ENCODE results near the gene MTMR1.

MTMR1 gene

DNA sequence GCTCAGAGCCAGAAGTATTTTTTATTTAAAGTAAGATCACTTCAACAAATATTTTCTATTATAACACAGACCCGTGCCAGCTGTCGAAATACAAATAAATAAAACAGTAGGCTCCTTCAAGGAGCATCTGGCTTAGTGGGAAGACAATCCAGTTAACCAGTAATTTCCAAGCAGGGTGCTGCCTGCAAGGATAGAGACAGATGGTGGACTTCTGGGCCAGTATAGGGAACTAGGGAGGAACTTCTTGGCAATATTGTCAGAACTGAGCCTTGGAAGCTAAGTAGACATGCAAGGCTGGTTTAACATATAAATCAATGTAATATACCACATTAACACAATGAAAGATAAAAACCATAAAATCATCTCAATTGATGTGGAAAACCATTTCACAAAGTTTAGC lies 17.0 kb upstream of the MTMR1 start:
- no peaks in the 10 kb centered on the region for H3K27me3 ChIP-seq (ENCODE audit: insufficient read depth, low read length, poor library complexity)
- no peaks in the 10 kb centered on the region for H4K20me1 ChIP-seq (ENCODE audit: insufficient read depth, low read length)
- ATAC-seq (ENCODE audit: insufficient read depth, low read depth) (no peak), DNase-seq (no peak)
- no peak overlapping the region for H3K4me3 ChIP-seq (ENCODE audit: low read depth in 1 of 2, low read length in 2 of 2)
- H3K4me1 ChIP-seq (ENCODE audit: insufficient read depth, low read length), result no peaks in the 10 kb centered on the region
- no peak overlapping the region for H3K4me2 ChIP-seq (ENCODE audit: insufficient read depth, low read length)
- H3K79me2 ChIP-seq (ENCODE audit: insufficient read depth, low read length), result no peaks in the 10 kb centered on the region
- TF ChIP-seq CTCF (IDR thresholded peaks at IDR 0.05; ENCODE audit: borderline replicate concordance, extremely low read depth, low read length, poor library complexity, severe bottlenecking), result no peak
- TF ChIP-seq EZH2 (IDR thresholded peaks at IDR 0.05; ENCODE audit: borderline replicate concordance, low read depth, low read length, severe bottlenecking), result no peak
- H3K27ac ChIP-seq (ENCODE audit: low read length), result no peak overlapping the region
- no peaks in the 10 kb centered on the region for H3K9me3 ChIP-seq (ENCODE audit: insufficient read depth, low read length, severe bottlenecking)
- no peaks in the 10 kb centered on the region; the same call in 1 of the 2 replicates for H3K36me3 ChIP-seq (ENCODE audit: insufficient read depth, low read length)
- no peak overlapping the region for H2AFZ ChIP-seq (ENCODE audit: low read depth, low read length)
- no peak overlapping the region for H3K9ac ChIP-seq (ENCODE audit: low read depth, low read length)

GRCh38 chrX:150680974-150681373 lies 12.2 kb upstream of the MTMR1 start:
- no peak overlapping the region for H3K4me3 ChIP-seq (ENCODE audit: low read depth in 1 of 2, low read length in 2 of 2)
- peaks cover 2% of the 10 kb centered on the region; the same call in 1 of the 2 replicates for H3K4me1 ChIP-seq (ENCODE audit: insufficient read depth, low read length)
- peak; percentile 71 for ATAC-seq (ENCODE audit: insufficient read depth, low read depth)
- H3K36me3 ChIP-seq (ENCODE audit: insufficient read depth, low read length), result no peaks in the 10 kb centered on the region
- no peaks in the 10 kb centered on the region for H4K20me1 ChIP-seq (ENCODE audit: insufficient read depth, low read length)
- H3K27me3 ChIP-seq (ENCODE audit: insufficient read depth, low read length, poor library complexity), result no peaks in the 10 kb centered on the region
- H3K27ac ChIP-seq (ENCODE audit: low read length), result no peak overlapping the region
- TF ChIP-seq CTCF (IDR thresholded peaks at IDR 0.05; ENCODE audit: borderline replicate concordance, extremely low read depth, low read length, poor library complexity, severe bottlenecking), result peak; percentile 51
- TF ChIP-seq EZH2 (IDR thresholded peaks at IDR 0.05; ENCODE audit: borderline replicate concordance, low read depth, low read length, severe bottlenecking), result no peak
- no peak overlapping the region for H3K4me2 ChIP-seq (ENCODE audit: insufficient read depth, low read length)
- no peaks in the 10 kb centered on the region for H3K9me3 ChIP-seq (ENCODE audit: insufficient read depth, low read length, severe bottlenecking)
- no peaks in the 10 kb centered on the region for H3K79me2 ChIP-seq (ENCODE audit: insufficient read depth, low read length)
- peak; percentile 20 for DNase-seq
- no peak overlapping the region for H2AFZ ChIP-seq (ENCODE audit: low read depth, low read length)
- H3K9ac ChIP-seq (ENCODE audit: low read depth, low read length), result no peak overlapping the region

- Histone ChIP-seq H3K4me2 (ENCODE audit: insufficient read depth, low read length) (no peak overlapping the region), H4K20me1 (ENCODE audit: insufficient read depth, low read length) (no peaks in the 10 kb centered on the region), H3K27me3 (ENCODE audit: insufficient read depth, low read length, poor library complexity) (no peaks in the 10 kb centered on the region), H3K4me3 (ENCODE audit: low read depth in 1 of 2, low read length in 2 of 2) (no peak overlapping the region), H3K27ac (ENCODE audit: low read length) (no peak overlapping the region), H2AFZ (ENCODE audit: low read depth, low read length) (no peak overlapping the region), H3K9me3 (ENCODE audit: insufficient read depth, low read length, severe bottlenecking) (no peaks in the 10 kb centered on the region), H3K36me3 (ENCODE audit: insufficient read depth, low read length) (no peaks in the 10 kb centered on the region), H3K9ac (ENCODE audit: low read depth, low read length) (no peak overlapping the region), H3K79me2 (ENCODE audit: insufficient read depth, low read length) (no peaks in the 10 kb centered on the region), H3K4me1 (ENCODE audit: insufficient read depth, low read length) (peaks cover 2% of the 10 kb centered on the region; the same call in 1 of the 2 replicates)
- TF ChIP-seq CTCF (IDR thresholded peaks at IDR 0.05; ENCODE audit: borderline replicate concordance, extremely low read depth, low read length, poor library complexity, severe bottlenecking) (no peak), EZH2 (IDR thresholded peaks at IDR 0.05; ENCODE audit: borderline replicate concordance, low read depth, low read length, severe bottlenecking) (no peak)
- DNase-seq, result no peak
- ATAC-seq (ENCODE audit: insufficient read depth, low read depth), result no peak
These were observed 10.1 kb upstream of the MTMR1 start for GRCh38 chrX:150683112-150683511.

Measured in DND-41 (cell line).